Glutamatergic neuron (in vitro differentiated cells): Measurements from ENCODE around the gene TBC1D13. TPM values are rescaled to one million over a fixed set of nuclear protein-coding genes. Genes with fewer than 3 reads are reported as not detected.
"Not testable (repeated sequence)": the region's sequence is repeated elsewhere in the genome, so short reads cannot be mapped to it uniquely, and the experiment has no call there.

ENCODE experiments used
- DNase-seq: peaks from one replicate; pipeline ENCODE4 v3.0.0; 2022
- H3K27ac Mint-ChIP-seq: one replicate; pipeline ENCODE4 v1.8.0; 2020; ENCODE audit warnings: mild to moderate bottlenecking, mixed read lengths, inconsistent platforms; ENCODE audit not compliant: unreplicated experiment
- H3K27me3 Mint-ChIP-seq: one replicate; pipeline ENCODE4 v1.8.0; 2020; ENCODE audit warnings: mild to moderate bottlenecking, moderate library complexity, mixed read lengths, inconsistent platforms; ENCODE audit not compliant: unreplicated experiment
- H3K36me3 Mint-ChIP-seq: one replicate; pipeline ENCODE4 v1.8.0; 2020; ENCODE audit warnings: mild to moderate bottlenecking, mixed read lengths, inconsistent platforms; ENCODE audit not compliant: unreplicated experiment
- H3K4me1 Mint-ChIP-seq: one replicate; pipeline ENCODE4 v1.8.0; 2020; ENCODE audit warnings: mild to moderate bottlenecking, low read depth, mixed read lengths, inconsistent platforms; ENCODE audit not compliant: unreplicated experiment
- H3K4me3 Mint-ChIP-seq: one replicate; pipeline ENCODE4 v1.8.0; 2020; ENCODE audit warnings: mild to moderate bottlenecking, mixed read lengths, inconsistent platforms; ENCODE audit not compliant: unreplicated experiment
- H3K9me3 Mint-ChIP-seq: one replicate; pipeline ENCODE4 v1.8.0; 2020; ENCODE audit warnings: mild to moderate bottlenecking, moderate library complexity, mixed read lengths, inconsistent platforms; ENCODE audit not compliant: unreplicated experiment
- CTCF ChIP-seq: fragments of 200-600 bp; sonication (generic); IDR thresholded peaks from one replicate; pipeline ENCODE4 v1.5.0; 2021; ENCODE audit not compliant: partially characterized antibody, unreplicated experiment
- total RNA-seq: library from RNA; stranded (reverse); fragmentation: NEBNext Ultra II Directional; extraction: Animal tissue kit (Norgen Biotek cat#: 25700); gene quantifications from one replicate; pipeline ENCODE4 v1.2.1, GENCODE V29; 2021; ENCODE audit not compliant: unreplicated experiment

The TBC1D13 gene
- total RNA-seq, 1 donor from 2014 or later = 25.6 TPM

GRCh38 chr9:128773049-128773448 lies 14.0 kb upstream of the TBC1D13 start:
- no peak overlapping the region for H3K27ac Mint-ChIP-seq
- H3K4me3 Mint-ChIP-seq = no peak overlapping the region
- peaks cover 7% of the 10 kb centered on the region for H3K4me1 Mint-ChIP-seq
- no peak for DNase-seq
- no peak for TF ChIP-seq CTCF
- peaks cover 2% of the 10 kb centered on the region for H3K27me3 Mint-ChIP-seq
- H3K9me3 Mint-ChIP-seq = peaks cover 9% of the 10 kb centered on the region
- no peaks in the 10 kb centered on the region for H3K36me3 Mint-ChIP-seq

- peaks cover 7% of the 10 kb centered on the region for H3K4me1 Mint-ChIP-seq
- no peak overlapping the region for H3K27ac Mint-ChIP-seq
Observed at GRCh38 chr9:128774804-128775203, 12.2 kb upstream of the TBC1D13 start.

GRCh38 chr9:128780093-128780492 lies 7.0 kb upstream of the TBC1D13 start:
- not testable (repeated sequence) for H3K4me1 Mint-ChIP-seq, H3K4me3 Mint-ChIP-seq, H3K9me3 Mint-ChIP-seq, H3K27ac Mint-ChIP-seq, DNase-seq, H3K27me3 Mint-ChIP-seq, H3K36me3 Mint-ChIP-seq

More at GRCh38 chr9:128774804-128775203, 12.2 kb upstream of the TBC1D13 start:
- DNase-seq = no peak
- Mint-ChIP-seq H3K27me3 (peaks cover 2% of the 10 kb centered on the region), H3K9me3 (peaks cover 9% of the 10 kb centered on the region), H3K4me3 (no peak overlapping the region), H3K36me3 (no peaks in the 10 kb centered on the region)
- TF ChIP-seq CTCF = no peak

DNA sequence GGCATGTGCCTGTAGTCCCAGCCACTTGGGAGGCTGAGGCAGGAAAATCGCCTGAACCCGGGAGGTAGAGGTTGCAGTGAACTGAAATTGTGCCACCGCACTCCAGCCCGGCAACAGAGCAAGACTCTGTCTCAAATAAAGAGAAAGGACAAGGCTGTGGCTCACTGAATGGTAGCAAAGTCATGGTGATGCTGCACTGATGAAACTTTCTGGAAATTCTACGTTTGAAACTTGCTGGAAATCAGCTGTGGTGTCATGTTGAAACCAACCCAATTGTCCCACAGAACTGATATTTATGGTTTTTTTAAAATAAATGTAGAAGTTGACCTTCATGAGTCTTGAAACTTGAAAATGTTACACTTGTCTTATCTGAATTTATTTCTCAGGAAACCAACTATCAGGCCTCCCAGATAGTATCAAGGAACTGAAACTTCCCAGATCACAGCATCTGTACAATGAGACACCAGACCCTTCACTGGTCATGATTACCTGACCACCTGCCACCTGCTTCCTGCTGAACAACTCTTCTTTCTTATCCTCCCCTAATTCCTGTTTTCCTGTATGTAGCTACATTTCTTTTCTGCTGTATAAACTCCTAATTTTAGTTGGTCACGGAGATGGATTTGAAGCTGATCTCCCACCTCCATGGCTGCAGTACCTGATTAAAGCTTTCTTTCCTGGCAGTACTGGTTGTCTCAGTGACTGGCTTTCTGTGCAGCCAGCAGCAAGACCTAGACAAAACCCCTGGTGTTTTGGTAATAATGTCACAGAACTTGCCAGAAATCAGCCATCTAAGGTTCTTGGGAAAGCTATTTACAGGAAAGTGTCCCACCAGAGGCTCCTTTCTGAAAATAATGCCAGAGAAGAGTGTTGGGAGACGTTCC lies 5.6 kb upstream of the TBC1D13 start:
- TF ChIP-seq CTCF = no peak
- H3K4me1 Mint-ChIP-seq = no peaks in the 10 kb centered on the region
- H3K27me3 Mint-ChIP-seq = no peaks in the 10 kb centered on the region
- H3K27ac Mint-ChIP-seq = no peak overlapping the region
- no peaks in the 10 kb centered on the region for H3K9me3 Mint-ChIP-seq
- no peaks in the 10 kb centered on the region for H3K36me3 Mint-ChIP-seq
- no peak overlapping the region for H3K4me3 Mint-ChIP-seq
- DNase-seq = no peak

DNA sequence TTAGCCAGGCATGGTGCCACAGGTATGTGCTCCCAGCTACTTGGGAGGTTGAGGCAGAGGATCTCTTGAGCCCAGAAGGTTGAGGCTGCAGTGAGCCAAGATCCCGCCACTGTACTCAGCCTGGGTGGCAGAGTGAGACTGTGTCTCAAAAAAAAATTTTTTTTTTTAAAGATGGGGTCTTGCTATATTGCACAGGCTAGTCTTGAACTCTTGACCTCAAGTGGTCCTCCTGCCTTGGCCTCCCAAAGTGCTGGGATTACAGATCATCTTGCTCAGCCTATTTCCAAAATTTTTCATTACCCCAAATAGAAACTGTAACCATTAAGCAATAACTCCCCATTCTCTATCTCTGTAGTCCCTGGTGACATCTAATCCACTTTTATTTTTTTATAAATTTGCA lies 4.4 kb upstream of the TBC1D13 start:
- H3K27ac Mint-ChIP-seq = no peak overlapping the region
- no peak for DNase-seq
- no peaks in the 10 kb centered on the region for H3K4me1 Mint-ChIP-seq
- no peaks in the 10 kb centered on the region for H3K36me3 Mint-ChIP-seq
- no peaks in the 10 kb centered on the region for H3K9me3 Mint-ChIP-seq
- peaks cover 2% of the 10 kb centered on the region for H3K27me3 Mint-ChIP-seq
- no peak for TF ChIP-seq CTCF
- H3K4me3 Mint-ChIP-seq = no peak overlapping the region
